ENCODE results near the gene TPRA1. TPM values are rescaled to one million over a fixed set of nuclear protein-coding genes. Genes with fewer than 3 reads are reported as not detected.

Gene TPRA1
- total and polyA plus RNA-seq, 9 of the 15 experiments (the other 6 are each of a cell fraction or from before 2014, with no cell fraction given), result 0.66 to 21.5 (median 11.1) TPM

- TF ChIP-seq MGA (IDR thresholded peaks at IDR 0.05) (no peak), PBX2 (CRISPR knock-in tag; IDR thresholded peaks at IDR 0.05; ENCODE audit: low read depth) (no peak), PBX2 (tag; conservative IDR thresholded peaks at IDR 0.05; ENCODE audit: low read depth) (no peak), USF1 (CRISPR knock-in tag; IDR thresholded peaks at IDR 0.05) (peak; percentile 35; the same call in 1 of the 2 replicates), ZNF232 (CRISPR knock-in tag; IDR thresholded peaks at IDR 0.05) (no peak), MNT (conservative IDR thresholded peaks at IDR 0.05) (peak; percentile 21 to 35; a peak in 1 of 4 replicates), ZBED1 (IDR thresholded peaks at IDR 0.05) (no peak), DPF2 (IDR thresholded peaks at IDR 0.05) (no peak), NFIX (CRISPR knock-in tag; IDR thresholded peaks at IDR 0.05; ENCODE audit: low read depth) (no peak)
Measured at GRCh38 chr3:127574880-127575878, 15.4 kb downstream of the TPRA1 start (continued).
